BJ (cell line): ENCODE results near the gene MAD2L1BP. TPM values are rescaled to one million over a fixed set of nuclear protein-coding genes. Genes with fewer than 3 reads are reported as not detected.
"Not testable (repeated sequence)": the region's sequence is repeated elsewhere in the genome, so short reads cannot be mapped to it uniquely, and the experiment has no call there.

ENCODE experiments used
- CTCF ChIA-PET: fragments of 350-600 bp; formaldehyde crosslinking; extraction: SDS; loops from one replicate; lab custom pipeline; 2021; ENCODE audit warnings: antibody characterized with exemption, inconsistent platforms; lab: Yijun Ruan, JAX
- POLR2A ChIA-PET: fragments of 300-600 bp; sonication (Branson Sonifier 250); formaldehyde crosslinking; extraction: SDS; loops from one replicate; lab custom pipeline; 2021; ENCODE audit warnings: antibody characterized with exemption; lab: Charles Lee
- DNase-seq: peaks from one replicate; pipeline ENCODE4 v3.0.0-alpha.2; 2011; ENCODE audit warnings: low read depth
- H3K27me3 ChIP-seq: 2 replicates; pipeline ENCODE4 v1.6.0; 2011; ENCODE audit warnings: low read length; ENCODE audit not compliant: control insufficient read depth, insufficient read depth
- H3K36me3 ChIP-seq: 2 replicates; pipeline ENCODE4 v1.5.1; 2011; ENCODE audit warnings: low read length; ENCODE audit not compliant: control insufficient read depth, insufficient read depth
- H3K4me3 ChIP-seq: 2 replicates; pipeline ENCODE4 v1.5.1; 2011; ENCODE audit warnings: low read depth, mild to moderate bottlenecking, control low read depth, low read length
- polyA plus RNA-seq: library from polyadenylated mRNA; depleted of rRNA; stranded (reverse); fragments of >200 nt; gene quantifications from 2 replicates; pipeline ENCODE4 v1.2.3, GENCODE V29; 2011
- TF ChIP-seq, protein P1 (sequence below): IDR thresholded peaks from 2 replicates; pipeline ENCODE4 v1.5.1; 2011; ENCODE audit warnings: low read depth, mild to moderate bottlenecking, control low read depth, inconsistent platforms, low read length, moderate library complexity; ENCODE audit not compliant: insufficient read depth

The MAD2L1BP gene
- polyA plus RNA-seq, 1 experiment, result 39.3 TPM

DNA sequence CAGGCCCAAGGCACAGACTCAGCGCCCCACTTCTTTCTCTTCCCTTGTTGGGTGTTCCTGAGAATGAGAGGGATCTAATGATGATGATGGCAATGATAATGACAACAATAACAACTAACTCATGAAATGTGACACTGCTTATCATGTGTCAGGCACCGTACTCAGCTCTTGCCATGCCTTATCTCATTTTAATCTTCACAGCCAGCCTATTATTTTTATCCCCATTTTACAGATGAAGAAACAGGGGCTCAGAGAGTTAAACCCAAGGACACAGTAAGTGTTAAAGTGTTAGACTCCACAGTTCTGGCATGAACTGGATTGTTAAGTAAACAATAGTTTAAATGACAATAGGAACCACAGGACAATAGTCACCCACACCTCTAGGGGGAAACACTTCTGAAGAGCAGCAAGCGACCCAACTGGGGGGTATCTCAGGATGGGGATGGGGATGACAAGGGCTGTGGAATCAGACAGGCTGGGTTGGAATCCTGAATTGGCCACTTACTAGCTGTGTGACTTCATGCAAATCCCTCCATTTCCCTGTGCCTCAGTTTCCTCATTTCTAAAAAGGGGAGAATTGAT, 21.7 kb downstream of the MAD2L1BP start:
- Histone ChIP-seq H3K36me3 (no peaks in the 10 kb centered on the region), H3K27me3 (no peaks in the 10 kb centered on the region), H3K4me3 (no peak overlapping the region)
- CTCF ChIA-PET, result interaction anchor here (1.1 to 2.2 kb wide), 2 partner anchors 10 to 155 kb away, joined by 3 to 16 read pairs; no protein-coding TSS in a partner anchor
- TF ChIP-seq, protein P1, sequence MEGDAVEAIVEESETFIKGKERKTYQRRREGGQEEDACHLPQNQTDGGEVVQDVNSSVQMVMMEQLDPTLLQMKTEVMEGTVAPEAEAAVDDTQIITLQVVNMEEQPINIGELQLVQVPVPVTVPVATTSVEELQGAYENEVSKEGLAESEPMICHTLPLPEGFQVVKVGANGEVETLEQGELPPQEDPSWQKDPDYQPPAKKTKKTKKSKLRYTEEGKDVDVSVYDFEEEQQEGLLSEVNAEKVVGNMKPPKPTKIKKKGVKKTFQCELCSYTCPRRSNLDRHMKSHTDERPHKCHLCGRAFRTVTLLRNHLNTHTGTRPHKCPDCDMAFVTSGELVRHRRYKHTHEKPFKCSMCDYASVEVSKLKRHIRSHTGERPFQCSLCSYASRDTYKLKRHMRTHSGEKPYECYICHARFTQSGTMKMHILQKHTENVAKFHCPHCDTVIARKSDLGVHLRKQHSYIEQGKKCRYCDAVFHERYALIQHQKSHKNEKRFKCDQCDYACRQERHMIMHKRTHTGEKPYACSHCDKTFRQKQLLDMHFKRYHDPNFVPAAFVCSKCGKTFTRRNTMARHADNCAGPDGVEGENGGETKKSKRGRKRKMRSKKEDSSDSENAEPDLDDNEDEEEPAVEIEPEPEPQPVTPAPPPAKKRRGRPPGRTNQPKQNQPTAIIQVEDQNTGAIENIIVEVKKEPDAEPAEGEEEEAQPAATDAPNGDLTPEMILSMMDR, result no peak
- POLR2A ChIA-PET, result no interaction called here
- DNase-seq, result no peak

DNA sequence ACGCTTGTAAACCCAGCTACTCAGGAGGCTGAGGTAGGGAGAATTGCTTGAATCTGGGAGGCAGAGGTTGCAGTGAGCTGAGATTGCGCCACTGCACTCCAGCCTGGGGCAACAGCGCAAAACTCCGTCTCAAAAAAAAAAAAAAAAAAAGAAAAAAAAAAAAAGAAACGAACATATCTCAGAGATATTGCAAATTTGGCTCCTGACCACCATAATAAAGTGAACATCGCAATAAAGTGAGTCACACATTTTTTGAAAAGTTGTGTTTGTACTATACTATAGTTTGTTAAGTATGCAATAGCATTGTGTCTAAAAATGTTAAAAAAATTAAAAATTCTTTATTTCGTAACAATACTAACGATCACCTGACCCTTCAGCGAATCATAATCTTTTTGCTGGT, 22.5 kb downstream of the MAD2L1BP start:
- ChIA-PET POLR2A (no interaction called here), CTCF (interaction anchor here (1.1 kb wide), 1 partner anchor 9 kb away, joined by 4 read pairs; no protein-coding TSS in a partner anchor)
- H3K27me3 ChIP-seq, result no peaks in the 10 kb centered on the region

DNA sequence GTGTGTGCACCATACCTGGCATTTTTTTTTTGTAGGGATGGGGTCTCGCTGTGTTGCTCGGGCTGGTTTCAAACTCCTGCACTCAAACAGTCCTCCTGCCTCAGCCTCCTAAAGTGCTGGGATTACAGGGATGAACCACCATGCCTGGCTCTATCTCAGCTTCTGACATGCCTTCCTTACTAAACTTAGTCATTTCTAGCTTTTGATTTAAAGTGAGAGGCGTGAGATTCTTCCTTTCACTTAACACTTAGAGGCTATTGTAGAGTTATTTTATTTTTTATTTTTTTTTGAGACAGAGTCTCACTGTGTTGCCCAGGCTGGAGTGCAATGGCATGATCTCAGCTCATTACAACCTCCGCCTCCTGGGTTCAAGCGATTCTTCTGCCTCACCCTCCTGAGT, 27.3 kb downstream of the MAD2L1BP start:
- H3K4me3 ChIP-seq, H3K27me3 ChIP-seq, POLR2A ChIA-PET, DNase-seq, H3K36me3 ChIP-seq: not testable (repeated sequence)
- CTCF ChIA-PET, result interaction anchor here (0.6 to 2.9 kb wide), 3 partner anchors 99 to 416 kb away, joined by 3 to 11 read pairs (median 3); partner anchors contain the start of gene VEGFA

More for the DNA sequence above, 22.5 kb downstream of the MAD2L1BP start:
- H3K36me3 ChIP-seq, result no peaks in the 10 kb centered on the region
- DNase-seq, result no peak
- H3K4me3 ChIP-seq, result no peak overlapping the region
- TF ChIP-seq, protein P1, result no peak

DNA sequence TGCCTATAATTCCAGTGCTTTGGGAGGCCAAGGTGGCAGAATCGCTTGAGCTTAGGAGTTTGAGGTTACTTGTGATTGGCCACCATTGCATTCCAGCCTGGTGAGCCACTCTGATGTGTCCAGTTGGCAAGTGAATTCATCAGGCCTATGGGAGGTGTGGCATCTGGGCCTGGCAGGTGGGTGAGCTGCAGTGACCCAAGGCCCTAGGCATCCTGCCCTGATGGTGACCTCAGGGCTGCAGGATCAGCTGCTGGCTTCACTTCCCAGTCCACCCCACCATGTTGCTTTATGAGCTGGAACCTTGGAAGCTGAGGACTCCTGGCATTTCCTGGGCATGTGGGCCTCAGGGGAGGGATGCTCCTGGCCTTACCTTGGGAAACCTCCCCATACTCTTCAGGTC, 29.7 kb downstream of the MAD2L1BP start:
- TF ChIP-seq, protein P1, result no peak
- POLR2A ChIA-PET, result no interaction called here
- H3K4me3 ChIP-seq, result no peak overlapping the region
- H3K27me3 ChIP-seq, result no peaks in the 10 kb centered on the region
- no peaks in the 10 kb centered on the region for H3K36me3 ChIP-seq
- no peak for DNase-seq
- CTCF ChIA-PET, result interaction anchor here (1.1 to 8.8 kb wide), 14 partner anchors 9 to 421 kb away, joined by 3 to 120 read pairs (median 8); partner anchors contain the start of genes GTPBP2, RSPH9 and VEGFA

DNA sequence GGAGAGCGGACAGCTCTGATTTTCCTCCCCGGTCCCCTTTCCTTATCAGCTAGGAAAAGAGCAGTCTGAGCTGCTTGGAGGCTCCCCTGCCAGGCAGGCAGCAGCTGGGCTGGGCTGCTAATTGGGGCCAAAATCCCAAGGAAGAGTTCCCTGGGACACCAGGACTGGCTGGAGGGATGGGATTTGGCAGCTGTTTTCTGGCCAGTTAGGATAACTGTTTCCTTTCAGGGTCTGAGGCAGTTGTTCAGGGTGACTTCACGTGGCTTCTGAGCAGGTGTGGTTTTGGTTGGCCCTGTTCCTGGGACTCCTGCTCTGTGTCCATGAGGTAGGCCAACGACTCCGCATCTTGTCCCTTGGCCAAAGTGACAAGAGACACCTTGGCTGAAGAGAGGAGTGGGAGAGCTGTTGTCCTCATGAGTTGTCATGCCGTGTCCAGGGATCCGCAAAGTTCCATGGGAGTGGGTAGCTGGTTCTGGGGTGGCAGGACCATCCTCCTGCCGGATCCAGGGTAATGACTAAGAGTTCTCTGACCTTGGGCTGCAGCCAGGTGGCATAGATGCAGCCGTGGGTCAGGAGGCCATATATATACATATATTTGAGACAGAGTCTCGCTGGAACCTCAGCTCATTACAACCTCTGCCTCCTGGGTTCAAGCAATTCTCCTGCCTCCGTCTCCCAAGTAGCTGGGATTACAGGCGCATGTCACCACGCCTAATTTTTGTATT, 30.7 kb downstream of the MAD2L1BP start:
- Histone ChIP-seq H3K36me3 (peaks cover 4% of the 10 kb centered on the region), H3K27me3 (no peaks in the 10 kb centered on the region), H3K4me3 (no peak overlapping the region)
- CTCF ChIA-PET, result interaction anchor here (0.7 to 8.8 kb wide), 25 partner anchors 10 to 419 kb away, joined by 3 to 120 read pairs (median 7); partner anchors contain the start of genes GTPBP2, RSPH9 and VEGFA
- no peak for DNase-seq
- TF ChIP-seq, protein P1, result no peak
- POLR2A ChIA-PET, result no interaction called here
